Measurements from ENCODE around the gene PKN1.

DNA sequence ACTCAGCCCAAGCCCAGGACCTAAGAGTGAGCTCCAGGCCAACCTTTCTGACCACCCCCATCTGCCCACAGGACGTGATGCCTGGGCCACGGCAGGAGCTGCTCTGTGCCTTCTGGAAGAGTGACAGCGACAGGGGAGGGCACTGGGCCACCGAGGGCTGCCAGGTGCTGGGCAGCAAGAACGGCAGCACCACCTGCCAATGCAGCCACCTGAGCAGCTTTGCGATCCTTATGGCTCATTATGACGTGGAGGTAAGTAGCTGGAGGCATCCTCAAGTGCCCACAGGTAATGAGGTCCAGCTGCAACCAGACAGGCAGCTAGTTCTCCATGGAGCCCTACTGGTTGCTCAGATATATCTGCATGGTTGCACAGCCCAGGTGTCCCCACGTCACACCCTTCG is 28.8 kb upstream of the PKN1 start:
- TF ChIP-seq, protein P1, sequence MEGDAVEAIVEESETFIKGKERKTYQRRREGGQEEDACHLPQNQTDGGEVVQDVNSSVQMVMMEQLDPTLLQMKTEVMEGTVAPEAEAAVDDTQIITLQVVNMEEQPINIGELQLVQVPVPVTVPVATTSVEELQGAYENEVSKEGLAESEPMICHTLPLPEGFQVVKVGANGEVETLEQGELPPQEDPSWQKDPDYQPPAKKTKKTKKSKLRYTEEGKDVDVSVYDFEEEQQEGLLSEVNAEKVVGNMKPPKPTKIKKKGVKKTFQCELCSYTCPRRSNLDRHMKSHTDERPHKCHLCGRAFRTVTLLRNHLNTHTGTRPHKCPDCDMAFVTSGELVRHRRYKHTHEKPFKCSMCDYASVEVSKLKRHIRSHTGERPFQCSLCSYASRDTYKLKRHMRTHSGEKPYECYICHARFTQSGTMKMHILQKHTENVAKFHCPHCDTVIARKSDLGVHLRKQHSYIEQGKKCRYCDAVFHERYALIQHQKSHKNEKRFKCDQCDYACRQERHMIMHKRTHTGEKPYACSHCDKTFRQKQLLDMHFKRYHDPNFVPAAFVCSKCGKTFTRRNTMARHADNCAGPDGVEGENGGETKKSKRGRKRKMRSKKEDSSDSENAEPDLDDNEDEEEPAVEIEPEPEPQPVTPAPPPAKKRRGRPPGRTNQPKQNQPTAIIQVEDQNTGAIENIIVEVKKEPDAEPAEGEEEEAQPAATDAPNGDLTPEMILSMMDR (IDR thresholded peaks at IDR 0.05): no peak
- no peak for TF ChIP-seq POLR2A (IDR thresholded peaks at IDR 0.05)
